Activated T-cell treated with anti-CD3 and anti-CD28 coated beads, Interleukin-2, amount 50 U/mL, for 48 hours (primary cell): ENCODE measurements around the gene CATSPER2.
"Not testable (repeated sequence)": the region's sequence is repeated elsewhere in the genome, so short reads cannot be mapped to it uniquely, and the experiment has no call there.

Experiments used
- DNase-seq, 2 experiments: peaks; one replicate each; pipeline ENCODE4 v3.0.0-alpha.2; 2020

Gene CATSPER2

GRCh38 chr15:43648649-43649429 lies at the start of gene CATSPER2:
Gene CATSPER2 (minus strand): TSS chr15:43648844. CDS start chr15:43648061, 783 bp downstream.
- DNase-seq: no peak

DNA sequence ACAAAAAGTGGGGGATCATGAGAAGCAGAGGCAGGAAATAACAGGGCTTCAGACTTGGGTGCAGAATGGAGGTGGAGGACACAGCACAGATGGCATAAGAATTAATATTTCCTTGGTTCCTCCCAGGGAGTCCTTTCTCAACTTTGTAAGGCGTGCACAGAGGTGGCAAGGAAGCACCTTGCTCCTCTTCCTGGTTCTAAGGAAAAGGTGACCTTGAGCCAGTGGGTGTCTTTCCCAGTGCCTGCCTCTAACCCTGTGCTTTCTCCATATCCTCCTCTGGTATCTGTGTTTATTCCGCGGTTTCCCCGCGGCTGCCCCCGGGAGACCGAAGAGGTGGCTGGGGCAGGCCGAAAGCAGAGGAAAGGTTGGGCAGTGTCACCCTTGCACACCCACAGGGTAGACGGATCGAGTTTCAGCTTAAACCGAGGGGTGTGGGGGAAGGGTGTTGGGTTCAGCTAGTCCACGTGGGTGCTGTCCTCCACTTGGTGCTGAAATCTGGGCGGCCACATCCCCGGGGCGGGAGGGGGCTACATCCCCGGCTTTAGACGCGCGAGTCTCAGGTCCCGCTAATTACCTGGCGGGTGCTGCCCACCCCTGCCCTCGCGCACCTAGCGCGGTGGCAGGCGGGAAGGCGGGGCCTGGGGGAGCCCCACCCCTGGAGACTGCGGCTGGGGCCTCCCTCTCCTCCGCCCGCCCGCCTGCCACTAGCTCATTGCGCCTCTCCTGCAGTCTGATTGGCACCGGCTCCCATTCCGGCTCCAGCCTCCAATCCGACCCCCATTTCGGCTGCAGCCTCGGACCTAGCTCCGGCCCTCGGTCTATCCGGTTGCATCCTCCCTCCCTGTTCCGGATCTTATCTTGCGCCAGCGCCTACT lies 44.7 kb upstream of the CATSPER2 start, which contains the start of gene CKMT1A:
TSS of gene CKMT1A (plus strand) at position 712 of the 875 bp plus-strand sequence. CDS start 192 bp downstream, outside the sequence.
- not testable (repeated sequence) for DNase-seq

- DNase-seq: not testable (repeated sequence)
Measured at GRCh38 chr15:43692679-43693078, 44.0 kb upstream of the CATSPER2 start.

DNA sequence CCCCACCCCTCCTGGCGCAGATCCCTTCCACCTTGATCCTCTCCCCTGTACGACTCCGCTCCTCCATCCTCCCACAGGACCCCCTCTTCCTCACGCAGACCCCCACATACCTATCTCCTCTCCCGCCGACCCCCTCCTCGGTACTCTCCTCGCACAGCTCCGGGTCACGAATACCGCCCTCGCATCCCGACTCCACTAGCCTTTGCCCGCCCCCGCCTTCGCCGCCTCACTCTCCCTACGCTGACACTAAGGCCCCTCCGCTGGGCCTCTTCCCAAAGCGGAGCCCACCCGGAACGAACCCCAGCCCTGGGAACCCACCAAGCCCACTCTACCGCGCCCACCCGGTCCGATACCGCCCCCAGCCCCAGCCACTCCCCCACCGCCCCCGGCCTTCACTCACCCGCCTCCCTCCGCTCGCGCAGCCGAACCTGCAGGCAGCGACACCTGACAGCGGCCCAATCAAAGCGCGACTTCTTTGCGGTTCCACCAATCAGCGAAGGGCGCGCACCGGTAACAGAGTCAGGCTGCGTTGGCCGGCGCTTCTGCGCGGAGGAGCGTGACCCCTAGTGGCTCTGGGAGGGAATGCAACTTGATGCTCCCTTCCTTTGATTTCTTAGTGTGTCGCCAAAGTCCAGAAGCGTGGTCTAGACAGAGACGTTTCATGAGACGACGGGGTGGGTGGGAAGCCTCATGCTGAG lies 41.1 kb upstream of the CATSPER2 start:
- DNase-seq: not testable (repeated sequence)

DNA sequence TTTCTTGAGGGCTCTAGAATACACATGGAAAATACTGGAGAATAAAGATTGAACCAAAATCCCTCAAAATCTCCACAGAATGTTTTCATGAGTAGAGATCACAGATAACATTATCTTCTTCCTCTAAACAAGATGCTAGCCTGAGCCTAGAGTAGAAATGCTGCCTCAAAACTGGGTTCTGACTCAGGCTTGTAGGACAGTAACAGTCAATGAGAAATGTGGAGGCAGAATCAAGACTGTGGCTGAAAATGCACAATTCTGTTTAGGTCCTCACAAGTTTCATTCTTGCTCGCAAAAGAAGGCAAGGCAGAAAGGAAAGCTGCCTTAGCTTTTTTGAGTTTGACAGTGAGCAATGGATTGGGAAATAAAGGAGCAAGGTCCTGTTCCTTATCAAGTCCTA lies 25.5 kb upstream of the CATSPER2 start:
- not testable (repeated sequence) for DNase-seq

GRCh38 chr15:43666177-43666576 lies 17.5 kb upstream of the CATSPER2 start:
- DNase-seq: not testable (repeated sequence)

DNA sequence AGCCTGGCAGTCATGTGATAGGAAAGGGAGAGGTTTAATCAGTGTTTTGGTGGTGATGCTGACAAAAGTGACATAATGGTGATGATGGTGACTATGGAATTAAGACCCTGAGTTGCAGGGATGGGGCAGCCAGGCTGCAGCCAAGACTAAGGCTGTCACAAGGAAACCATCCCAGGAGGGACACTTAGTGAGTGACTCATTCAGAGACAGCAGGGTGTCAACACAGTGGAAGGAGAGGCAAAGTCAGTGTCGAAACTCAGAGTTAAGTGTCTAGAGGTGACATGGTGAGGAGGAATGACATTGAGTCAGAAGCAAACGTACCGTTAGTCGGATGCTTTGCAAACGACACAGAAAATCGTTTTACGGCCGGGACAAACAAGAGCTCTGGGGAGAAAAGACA lies 14.7 kb upstream of the CATSPER2 start:
- DNase-seq: not testable (repeated sequence)

DNA sequence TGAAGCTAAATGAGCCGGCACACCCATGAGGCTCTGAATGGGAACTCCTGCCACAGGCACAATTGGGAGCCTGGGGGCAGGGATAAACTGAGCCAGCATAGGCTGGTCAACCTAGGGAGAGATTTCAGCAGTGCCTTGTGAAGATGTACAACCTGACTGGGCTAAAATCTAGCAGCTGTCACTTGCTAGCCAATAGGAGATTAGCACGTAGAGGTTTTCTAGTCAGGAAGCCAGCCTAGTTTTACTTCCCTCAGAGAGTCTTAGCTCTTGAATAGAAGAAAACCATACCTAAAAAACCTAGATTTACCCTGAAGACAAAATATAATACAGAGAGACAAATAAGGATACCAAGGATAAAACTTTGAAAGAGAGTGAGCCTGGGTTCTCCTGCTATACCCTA lies 13.6 kb upstream of the CATSPER2 start:
- DNase-seq: not testable (repeated sequence)

DNA sequence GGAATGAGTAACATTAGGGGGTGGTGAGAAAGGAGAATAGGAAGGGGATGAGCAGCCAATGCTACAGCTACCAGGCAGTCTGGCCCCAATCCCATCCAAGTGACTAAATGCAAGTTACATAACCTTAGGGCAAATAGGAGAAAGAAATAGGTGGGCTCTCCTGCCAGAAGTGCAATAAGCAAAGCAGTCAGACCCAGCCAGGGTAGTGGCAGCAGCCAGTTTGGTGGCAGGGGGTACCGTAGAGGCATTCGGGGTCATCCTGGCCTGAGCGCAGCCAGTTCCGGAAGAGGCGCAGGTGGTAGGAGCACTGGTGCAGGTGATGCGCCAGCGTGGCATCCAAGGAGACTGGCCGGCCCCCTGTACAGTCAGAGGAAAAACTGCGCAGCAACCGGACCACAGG lies 11.1 kb upstream of the CATSPER2 start:
- not testable (repeated sequence) for DNase-seq

DNA sequence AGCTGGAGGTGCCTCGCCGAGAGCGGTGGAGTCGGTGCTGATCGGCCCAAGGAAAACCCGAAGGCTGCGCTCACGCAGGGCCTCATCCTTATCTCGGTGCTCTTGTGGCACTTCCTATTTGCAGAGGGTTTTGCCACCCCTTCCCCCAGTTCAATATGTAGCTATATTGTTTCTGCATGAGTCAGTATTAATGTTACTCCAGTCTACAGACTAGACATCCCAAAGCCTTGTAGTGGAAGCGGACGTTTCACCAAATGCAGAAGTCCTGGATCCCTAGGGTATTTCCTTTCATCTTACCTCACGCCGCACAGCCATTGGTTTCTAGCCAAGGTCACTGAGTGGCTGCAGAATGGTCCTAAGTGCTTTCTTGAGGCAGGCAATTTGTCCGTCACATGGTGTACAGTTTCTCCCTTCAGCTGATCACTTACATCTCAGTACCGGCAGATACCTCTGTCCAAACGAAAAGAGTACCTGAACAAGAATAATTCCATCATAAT lies 834 bp upstream of the CATSPER2 start:
- not testable (repeated sequence) for DNase-seq

DNA sequence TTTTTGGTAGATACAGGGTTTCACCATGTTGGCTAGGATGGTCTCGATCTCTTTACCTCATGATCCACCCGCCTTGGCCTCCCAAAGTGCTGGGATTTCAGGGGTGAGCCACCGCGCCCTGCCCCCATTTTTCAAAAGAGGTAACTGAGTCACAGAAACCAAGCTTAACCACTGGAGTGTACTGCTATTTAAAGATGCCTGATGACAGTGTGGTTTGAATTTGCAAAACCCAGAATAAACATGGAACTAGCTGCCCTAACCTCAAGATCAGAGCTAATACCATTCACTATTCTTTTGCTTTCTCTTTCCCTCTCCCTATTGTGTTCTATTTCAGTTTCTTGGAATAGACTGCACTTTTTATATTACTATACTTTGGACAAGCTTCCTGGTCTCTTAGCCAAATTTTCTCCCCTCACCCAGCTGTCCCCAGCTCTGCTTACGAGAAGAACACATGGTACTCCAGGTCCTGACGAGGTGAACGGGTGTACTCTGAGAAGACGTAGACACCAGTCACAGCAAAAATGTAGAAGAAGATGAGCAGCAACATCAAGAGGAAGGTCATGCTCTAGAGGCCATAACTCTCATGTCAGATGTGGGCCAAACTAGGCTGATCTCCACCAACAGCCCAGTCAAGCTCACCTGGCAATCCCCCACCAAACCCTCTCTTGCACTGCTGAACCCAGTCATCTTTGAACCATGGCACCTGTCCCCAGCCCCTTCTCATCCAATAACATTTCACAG lies 10.0 kb downstream of the CATSPER2 start:
- DNase-seq: not testable (repeated sequence)

DNA sequence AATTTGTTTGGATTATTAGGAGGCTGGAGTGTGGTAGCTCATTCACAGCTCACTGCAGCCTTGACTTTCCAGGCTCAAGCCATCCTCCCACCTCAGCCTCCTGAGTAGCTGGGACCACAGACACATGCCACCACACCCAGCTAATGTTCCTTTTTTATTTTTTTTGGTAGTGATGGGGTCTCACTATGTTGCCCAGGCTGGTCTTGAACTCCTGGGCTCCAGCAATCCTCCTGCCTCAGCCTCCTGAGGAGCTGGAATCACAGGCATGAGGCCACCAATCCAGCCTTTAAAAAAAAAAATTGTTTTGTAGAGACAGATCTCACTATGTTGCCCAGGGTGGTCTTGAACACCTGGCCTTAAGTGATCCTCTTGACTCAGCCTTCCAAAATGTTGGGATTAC lies 21.7 kb downstream of the CATSPER2 start:
- DNase-seq: not testable (repeated sequence)

GRCh38 chr15:43625106-43625505 lies 23.5 kb downstream of the CATSPER2 start:
- no peak for DNase-seq

DNA sequence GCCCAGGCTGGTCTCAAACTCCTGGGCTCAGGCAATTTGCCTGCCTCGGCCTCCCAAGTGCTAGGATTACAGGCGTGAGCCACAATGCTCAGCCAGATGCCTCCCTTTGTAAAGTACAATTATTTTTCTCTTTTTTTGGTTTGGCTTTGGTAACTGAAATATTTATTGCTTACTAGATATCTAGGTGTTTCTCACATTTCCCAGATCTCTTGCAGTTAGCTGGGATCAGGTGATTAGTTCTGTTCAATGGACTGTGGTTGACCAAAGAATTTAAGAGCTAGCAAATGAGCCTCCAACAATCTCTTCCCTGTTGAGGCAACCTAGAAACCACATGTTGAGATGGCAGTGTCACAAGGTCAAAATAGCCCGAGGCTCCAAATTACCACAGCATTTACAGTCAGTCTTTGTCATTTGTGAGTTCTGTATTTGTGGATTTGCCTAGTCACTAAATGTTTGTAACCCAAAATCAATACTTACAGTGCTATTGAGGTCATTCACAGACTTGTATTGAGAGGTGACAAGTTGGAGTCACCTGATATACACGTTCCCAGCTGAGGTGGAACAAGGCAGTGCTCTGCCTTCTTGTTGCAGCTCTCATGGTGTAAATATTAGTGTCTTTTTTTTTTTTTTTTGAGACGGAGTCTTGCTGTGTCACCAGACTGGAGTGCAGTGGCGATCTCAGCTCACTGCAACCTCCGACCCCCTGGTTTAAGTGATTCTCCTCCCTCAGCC lies 26.4 kb downstream of the CATSPER2 start:
- not testable (repeated sequence) for DNase-seq

GRCh38 chr15:43618700-43619099 lies 29.9 kb downstream of the CATSPER2 start, which contains the start of gene STRC:
Gene STRC (minus strand): TSS chr15:43618800. CDS start chr15:43618722, 78 bp downstream.
- DNase-seq: not testable (repeated sequence)

DNA sequence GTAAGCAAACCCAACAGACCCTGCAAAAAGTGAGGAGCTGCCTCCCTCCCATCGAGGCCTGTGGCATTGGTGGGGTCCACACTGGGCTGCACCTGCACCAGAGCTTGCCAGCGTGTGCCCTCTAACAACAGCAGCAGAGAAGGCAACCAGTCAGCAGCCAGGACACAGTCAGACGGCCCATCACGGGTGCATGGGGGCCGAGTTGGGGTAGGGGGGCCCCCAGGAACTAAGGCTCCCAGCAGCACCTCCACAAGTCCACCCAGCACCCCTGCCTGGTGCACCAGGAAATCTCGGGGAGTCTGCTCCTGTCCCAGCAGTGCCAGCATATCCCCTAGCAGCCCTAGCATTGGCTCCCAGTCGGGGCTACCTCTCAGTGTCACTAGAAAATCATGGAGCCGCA lies 30.9 kb downstream of the CATSPER2 start:
- DNase-seq: not testable (repeated sequence)

- not testable (repeated sequence) for DNase-seq
Measured at GRCh38 chr15:43602233-43602632, 46.4 kb downstream of the CATSPER2 start.

DNA sequence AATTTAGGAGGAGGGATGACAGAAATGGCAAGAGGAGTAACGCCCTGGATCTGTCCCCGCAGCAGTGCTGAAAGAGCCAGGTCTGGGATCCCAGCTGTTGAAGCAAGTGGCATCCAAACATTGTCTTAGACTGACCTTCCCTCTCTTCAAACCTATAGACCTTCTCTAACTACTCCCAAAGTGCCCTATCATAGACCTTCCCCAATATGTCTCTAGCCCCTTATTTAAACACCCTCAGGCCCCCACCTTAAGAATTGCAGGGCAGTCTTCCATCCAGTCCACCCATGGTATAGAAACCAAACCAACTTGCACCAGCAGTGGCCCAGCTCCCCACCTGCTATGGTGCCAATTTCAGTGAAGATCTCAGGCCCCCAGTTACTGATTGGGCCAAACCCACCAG lies 48.4 kb downstream of the CATSPER2 start:
- not testable (repeated sequence) for DNase-seq

DNA sequence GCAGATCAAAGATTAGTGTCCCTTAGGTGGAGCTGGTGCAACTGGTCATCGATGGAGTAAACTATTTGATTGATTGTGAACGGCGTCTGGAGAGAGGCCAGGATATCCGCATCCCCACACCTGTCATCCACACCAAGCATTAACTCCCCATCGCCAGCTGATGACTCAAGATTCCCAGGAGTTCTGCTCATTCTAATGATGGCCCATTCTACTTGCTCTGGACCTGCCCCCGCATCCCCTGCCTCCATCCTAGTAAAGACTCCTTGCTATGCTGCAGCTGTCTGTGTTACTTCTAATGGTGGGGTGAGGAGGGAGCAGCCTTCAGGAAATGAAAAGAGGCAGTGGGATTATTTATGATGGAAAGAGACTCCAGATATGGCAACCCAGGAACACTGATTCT lies 49.5 kb downstream of the CATSPER2 start:
- not testable (repeated sequence) for DNase-seq

DNA sequence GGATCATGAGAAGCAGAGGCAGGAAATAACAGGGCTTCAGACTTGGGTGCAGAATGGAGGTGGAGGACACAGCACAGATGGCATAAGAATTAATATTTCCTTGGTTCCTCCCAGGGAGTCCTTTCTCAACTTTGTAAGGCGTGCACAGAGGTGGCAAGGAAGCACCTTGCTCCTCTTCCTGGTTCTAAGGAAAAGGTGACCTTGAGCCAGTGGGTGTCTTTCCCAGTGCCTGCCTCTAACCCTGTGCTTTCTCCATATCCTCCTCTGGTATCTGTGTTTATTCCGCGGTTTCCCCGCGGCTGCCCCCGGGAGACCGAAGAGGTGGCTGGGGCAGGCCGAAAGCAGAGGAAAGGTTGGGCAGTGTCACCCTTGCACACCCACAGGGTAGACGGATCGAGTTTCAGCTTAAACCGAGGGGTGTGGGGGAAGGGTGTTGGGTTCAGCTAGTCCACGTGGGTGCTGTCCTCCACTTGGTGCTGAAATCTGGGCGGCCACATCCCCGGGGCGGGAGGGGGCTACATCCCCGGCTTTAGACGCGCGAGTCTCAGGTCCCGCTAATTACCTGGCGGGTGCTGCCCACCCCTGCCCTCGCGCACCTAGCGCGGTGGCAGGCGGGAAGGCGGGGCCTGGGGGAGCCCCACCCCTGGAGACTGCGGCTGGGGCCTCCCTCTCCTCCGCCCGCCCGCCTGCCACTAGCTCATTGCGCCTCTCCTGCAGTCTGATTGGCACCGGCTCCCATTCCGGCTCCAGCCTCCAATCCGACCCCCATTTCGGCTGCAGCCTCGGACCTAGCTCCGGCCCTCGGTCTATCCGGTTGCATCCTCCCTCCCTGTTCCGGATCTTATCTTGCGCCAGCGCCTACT lies 55.1 kb downstream of the CATSPER2 start, which contains the start of gene CKMT1B:
TSS of gene CKMT1B (plus strand) at position 700 of the 863 bp plus-strand sequence. CDS start 192 bp downstream, outside the sequence.
- DNase-seq: not testable (repeated sequence)
